Measurements from ENCODE around the gene CALML3. TPM values are rescaled to one million over a fixed set of nuclear protein-coding genes. Genes with fewer than 3 reads are reported as not detected.

The CALML3 gene
- total and polyA plus RNA-seq, 2 of the 8 experiments (the other 6 are each of a cell fraction or from before 2014, with no cell fraction given), result not detected

DNA sequence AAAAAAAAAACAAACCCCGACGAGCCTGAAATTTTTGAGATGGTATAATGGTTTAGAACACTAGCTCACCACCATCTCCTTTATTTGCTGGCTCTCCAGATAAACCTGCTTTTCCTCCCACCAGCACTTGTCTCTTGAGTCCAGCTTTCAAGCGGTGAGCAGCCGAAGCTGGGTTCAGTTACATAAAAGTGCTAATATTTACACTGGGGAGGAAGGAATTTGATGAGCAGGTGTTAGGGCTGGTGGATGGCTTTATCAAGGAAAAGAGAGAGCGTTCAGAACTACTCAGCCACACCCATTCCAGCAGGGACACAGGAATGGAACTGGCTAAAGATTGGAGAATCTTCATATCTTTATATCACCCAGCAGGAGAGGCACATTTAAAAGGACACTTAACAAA lies 6.6 kb upstream of the CALML3 start:
- H4K20me1 ChIP-seq (replicated peaks in 1 of 2; ENCODE audit: control insufficient read depth in 1 of 2, insufficient read depth in 2 of 2, low read length in 2 of 2), result no peaks in the 10 kb centered on the region
- 0 out of 7 replicates have a peak, but pooled peaks cover 0 to 3% (median 0%) of the 10 kb centered on the region in 4 experiments for H3K4me1 ChIP-seq (replicated peaks in 1 of 4; ENCODE audit: control insufficient read depth in 3 of 4, insufficient read depth in 4 of 4, low read length in 3 of 4)
- no peak overlapping the region for H2BK12ac ChIP-seq (ENCODE audit: low read depth, low read length)
- TF ChIP-seq POLR2AphosphoS5 (IDR thresholded peaks at IDR 0.05; ENCODE audit: low read depth, low read length), result no peak
- TF ChIP-seq, protein P1, sequence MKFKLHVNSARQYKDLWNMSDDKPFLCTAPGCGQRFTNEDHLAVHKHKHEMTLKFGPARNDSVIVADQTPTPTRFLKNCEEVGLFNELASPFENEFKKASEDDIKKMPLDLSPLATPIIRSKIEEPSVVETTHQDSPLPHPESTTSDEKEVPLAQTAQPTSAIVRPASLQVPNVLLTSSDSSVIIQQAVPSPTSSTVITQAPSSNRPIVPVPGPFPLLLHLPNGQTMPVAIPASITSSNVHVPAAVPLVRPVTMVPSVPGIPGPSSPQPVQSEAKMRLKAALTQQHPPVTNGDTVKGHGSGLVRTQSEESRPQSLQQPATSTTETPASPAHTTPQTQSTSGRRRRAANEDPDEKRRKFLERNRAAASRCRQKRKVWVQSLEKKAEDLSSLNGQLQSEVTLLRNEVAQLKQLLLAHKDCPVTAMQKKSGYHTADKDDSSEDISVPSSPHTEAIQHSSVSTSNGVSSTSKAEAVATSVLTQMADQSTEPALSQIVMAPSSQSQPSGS (IDR thresholded peaks at IDR 0.05; ENCODE audit: low read length), result no peak
- H3K27me3 ChIP-seq (replicated peaks in 1 of 4; ENCODE audit: control insufficient read depth in 3 of 4, extremely low read depth in 1 of 4, insufficient read depth in 3 of 4, low read length in 3 of 4), result no peaks in the 10 kb centered on the region
- no peaks in the 10 kb centered on the region for H3K79me2 ChIP-seq (ENCODE audit: control insufficient read depth in 1 of 2, insufficient read depth in 2 of 2, low read length in 2 of 2)
- no peak overlapping the region for H3K9ac ChIP-seq (replicated peaks in 1 of 4; ENCODE audit: extremely low read depth in 1 of 4, low read depth in 3 of 4, low read length in 3 of 4)
- CTCF ChIA-PET (ENCODE audit: partially characterized antibody), result no interaction called here
- no peak overlapping the region for H3K4me3 ChIP-seq (ENCODE audit: extremely low read depth in 1 of 4, insufficient read depth in 2 of 4, low read depth in 3 of 4, low read length in 4 of 4)
- no peak overlapping the region for H4K8ac ChIP-seq (ENCODE audit: extremely low read depth, insufficient read depth, low read length)
- H2BK15ac ChIP-seq (ENCODE audit: low read length), result no peak overlapping the region
- no peaks in the 10 kb centered on the region for H3K23me2 ChIP-seq (ENCODE audit: low read depth, low read length)
- H3K4ac ChIP-seq (replicated peaks; ENCODE audit: insufficient read length, low read depth, low read length), result no peak overlapping the region
- no peak overlapping the region for H3K18ac ChIP-seq (ENCODE audit: extremely low read depth, low read length)
- H2AFZ ChIP-seq (ENCODE audit: low read length), result no peak overlapping the region
- H3K9me3 ChIP-seq (ENCODE audit: insufficient read depth in 2 of 2, low read depth in 1 of 2, low read length in 1 of 2), result no peaks in the 10 kb centered on the region
- H3K79me1 ChIP-seq (ENCODE audit: low read depth, low read length), result no peaks in the 10 kb centered on the region
- H4K91ac ChIP-seq (replicated peaks; ENCODE audit: insufficient read length, low read length), result no peak overlapping the region
- H3K23ac ChIP-seq (ENCODE audit: insufficient read length), result no peak overlapping the region
- POLR2A ChIA-PET (ENCODE audit: partially characterized antibody), result no interaction called here
- no peak overlapping the region for H3K27ac ChIP-seq (ENCODE audit: low read depth, low read length)
- DNase-seq (ENCODE audit: low read depth in 1 of 2, low spot score in 2 of 2) (no peak), FAIRE-seq (no peak)
- no peak overlapping the region for H3K4me2 ChIP-seq (ENCODE audit: insufficient read depth in 1 of 2, low read depth in 2 of 2, low read length in 2 of 2)
- no peak overlapping the region for H2BK5ac ChIP-seq (ENCODE audit: low read depth, low read length)
- no peak overlapping the region for H2AK5ac ChIP-seq (ENCODE audit: low read depth, low read length)
- H2BK120ac ChIP-seq (replicated peaks; ENCODE audit: low read depth, low read length), result no peak overlapping the region
- H3K56ac ChIP-seq (replicated peaks; ENCODE audit: insufficient read length, low read depth, low read length), result no peak overlapping the region
- no peak overlapping the region for H2BK20ac ChIP-seq (ENCODE audit: low read length)
- WGBS, 2 experiments (ENCODE audit: extremely low coverage in 1 of 2, insufficient coverage in 1 of 2, insufficient read length in 1 of 2, insufficient replicate concordance in 2 of 2, low coverage in 1 of 2, low lambda C conversion rate in 2 of 2, missing lambda C conversion rate in 1 of 2), result 86% methylated on average over 5 of the region's 5 CpGs; no CpG with 5 or more reads in 1 of the 2 experiments
- H4K5ac ChIP-seq (ENCODE audit: insufficient read length, low read depth, low read length), result no peak overlapping the region
- H3K14ac ChIP-seq (ENCODE audit: insufficient read length), result no peak overlapping the region
- no peaks in the 10 kb centered on the region for H3K36me3 ChIP-seq (ENCODE audit: control insufficient read depth in 2 of 4, insufficient read depth in 4 of 4, low read length in 3 of 4)

Measured in H1 (cell line).